GM18499 (cell line): ENCODE measurements around the gene ADI1.
"Not testable (repeated sequence)": the region's sequence is repeated elsewhere in the genome, so short reads cannot be mapped to it uniquely, and the experiment has no call there.

Experiments
- ATAC-seq: cut with Tn5 transposase; IDR thresholded peaks from one replicate; pipeline ENCODE4 v1.9.1; 2021; ENCODE audit warnings: moderate number of reproducible peaks; ENCODE audit not compliant: insufficient read depth, unreplicated experiment

The ADI1 gene

DNA sequence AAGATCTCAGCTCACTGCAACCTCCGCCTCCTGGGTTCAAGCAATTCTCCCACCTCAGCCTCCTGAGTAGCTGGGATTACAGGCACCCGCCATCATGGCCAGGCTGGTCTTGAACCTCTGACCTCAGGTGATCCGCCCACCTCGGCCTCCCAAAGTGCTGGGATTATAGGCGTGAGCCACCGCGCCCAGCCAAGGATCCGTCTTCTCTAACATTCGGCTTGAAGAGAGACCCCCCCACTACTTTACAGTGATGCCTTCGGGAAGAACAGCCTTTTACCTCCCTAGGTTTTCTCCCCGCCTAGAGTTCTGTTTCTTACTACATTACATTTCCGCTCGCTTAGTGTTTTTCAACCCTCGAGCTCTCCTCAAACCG lies 22.6 kb downstream of the ADI1 start:
- ATAC-seq: not testable (repeated sequence)

DNA sequence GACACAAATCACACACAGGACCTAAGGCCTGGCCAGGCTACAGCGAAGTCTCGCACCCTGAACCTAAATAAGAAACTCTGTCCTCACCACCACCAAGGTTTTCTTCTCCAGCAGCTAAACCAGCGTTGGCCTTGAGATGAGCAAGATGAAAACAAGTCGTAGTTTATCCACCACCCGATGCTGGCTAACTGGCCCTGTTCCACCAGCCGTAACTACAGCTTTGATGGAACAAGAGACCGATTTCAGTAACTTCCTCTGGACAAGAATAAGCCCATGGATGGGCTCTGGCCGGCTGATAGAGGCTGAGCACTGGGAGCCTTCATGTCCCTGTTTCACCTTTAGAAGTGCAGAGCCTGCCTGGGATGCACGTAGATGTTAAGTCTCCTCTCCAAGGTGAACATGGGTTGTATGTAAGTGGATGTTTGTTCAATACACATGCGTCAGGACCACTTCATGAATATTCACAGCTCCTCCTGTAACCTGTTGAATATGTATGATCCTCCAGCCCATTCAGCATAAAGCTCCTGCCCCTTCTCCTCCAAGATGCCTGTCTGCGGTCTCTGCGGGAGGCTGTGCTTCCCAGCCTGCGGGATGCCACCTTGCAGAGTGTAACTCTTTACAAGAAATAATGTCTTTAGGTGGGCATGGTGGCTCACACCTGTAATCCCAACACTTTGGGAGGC lies 24.2 kb downstream of the ADI1 start:
- ATAC-seq: no peak

DNA sequence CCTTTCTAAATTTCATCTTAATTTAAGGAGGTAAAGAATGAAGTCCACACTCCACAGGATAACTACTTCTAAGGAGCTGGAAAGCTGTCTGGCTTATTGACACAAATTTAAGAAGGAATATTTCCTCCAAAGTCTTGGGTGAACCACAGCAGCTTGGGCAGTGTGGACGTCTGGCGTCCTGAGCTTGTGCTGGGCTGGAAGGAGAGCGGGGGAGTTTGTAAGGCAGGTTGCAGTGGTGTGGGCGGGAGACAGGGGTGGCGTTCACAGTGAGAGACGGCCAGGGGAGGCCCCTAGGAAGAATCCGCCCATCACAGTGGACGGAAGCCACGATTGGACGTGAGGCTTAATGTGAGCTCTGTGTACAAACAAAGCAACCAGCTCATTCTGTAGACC lies 25.7 kb downstream of the ADI1 start:
- ATAC-seq: no peak

DNA sequence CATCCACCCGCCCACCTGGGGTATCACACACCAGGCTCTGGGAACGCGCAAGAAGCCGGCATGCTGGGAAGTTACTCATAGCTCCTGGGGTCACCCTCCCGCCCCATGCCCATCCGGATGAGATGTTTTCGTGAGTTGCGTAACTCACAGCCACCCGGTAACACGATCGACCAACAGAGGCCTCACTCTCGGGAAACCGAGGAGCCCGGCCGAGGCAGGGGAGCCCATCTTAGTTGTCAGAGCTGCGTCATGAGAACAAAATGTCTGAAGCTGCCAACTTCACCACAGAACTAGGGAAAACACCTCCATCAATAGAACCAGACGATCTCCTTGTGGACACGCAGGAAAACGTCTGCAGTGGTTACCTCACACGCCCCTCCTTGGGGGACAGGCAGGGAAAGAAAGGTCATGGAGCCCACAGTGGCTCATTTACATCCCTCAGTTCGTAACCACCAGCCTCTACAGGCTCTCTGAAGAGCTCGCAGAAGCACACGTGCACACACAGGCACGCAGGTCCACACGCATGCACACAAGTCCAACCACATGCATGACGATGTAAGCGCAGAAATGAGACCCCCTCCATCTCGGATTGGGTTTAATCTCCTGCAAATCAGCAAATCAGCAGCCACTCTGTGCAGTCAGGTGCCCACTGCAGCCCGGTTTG lies 26.2 kb downstream of the ADI1 start:
- ATAC-seq: no peak

DNA sequence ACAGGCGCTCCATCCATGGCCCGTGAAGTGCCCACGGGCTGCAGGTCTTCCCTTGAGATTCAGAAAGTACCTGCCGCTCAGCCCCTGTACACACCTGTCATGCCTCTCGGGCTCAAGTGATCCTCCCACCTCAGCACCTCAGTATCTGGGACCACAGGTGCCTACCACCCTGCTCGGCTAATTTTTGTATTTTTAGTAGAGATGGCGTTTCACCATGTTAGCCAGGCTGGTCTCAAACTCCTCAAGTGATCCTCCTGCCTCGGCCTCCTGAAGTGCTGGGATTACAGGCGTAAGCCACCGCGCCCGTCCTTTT lies 26.9 kb downstream of the ADI1 start:
- not testable (repeated sequence) for ATAC-seq

DNA sequence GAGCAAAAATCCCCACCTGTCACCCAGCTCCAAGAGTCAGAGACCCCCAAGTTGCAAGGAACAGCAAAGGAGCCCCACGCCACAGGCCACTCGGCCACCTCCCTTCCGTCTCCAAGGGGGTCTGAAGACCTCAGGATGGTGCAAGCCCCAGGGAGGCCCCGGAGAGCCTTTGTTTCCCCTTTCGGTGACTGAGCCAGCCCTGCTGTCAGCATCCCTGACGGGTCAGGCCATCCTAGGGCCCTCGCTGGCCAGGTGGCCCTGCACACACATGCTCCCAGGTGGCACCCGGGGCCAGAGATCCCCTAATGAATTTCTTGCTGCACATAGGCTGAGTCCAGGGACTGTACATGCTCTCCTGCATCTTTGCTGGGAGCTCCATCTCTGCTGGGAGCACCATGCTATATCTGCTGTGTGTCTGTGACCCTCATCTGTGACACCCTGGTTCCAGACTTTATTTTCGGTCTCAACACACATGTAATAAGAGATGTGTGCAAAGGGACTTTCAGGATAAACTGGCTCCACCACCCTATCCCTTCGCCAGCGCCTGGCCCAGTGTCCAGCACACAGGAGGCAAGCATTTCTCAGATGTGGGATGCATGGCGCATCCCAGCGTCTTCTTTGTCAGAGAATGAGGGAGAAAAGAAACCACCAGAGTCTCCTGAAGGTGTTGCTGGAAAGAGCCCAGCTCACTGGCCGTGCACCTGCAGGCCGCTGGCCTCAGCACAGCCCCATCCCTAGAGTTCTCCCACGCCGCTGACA lies 27.4 kb downstream of the ADI1 start:
- ATAC-seq: no peak

DNA sequence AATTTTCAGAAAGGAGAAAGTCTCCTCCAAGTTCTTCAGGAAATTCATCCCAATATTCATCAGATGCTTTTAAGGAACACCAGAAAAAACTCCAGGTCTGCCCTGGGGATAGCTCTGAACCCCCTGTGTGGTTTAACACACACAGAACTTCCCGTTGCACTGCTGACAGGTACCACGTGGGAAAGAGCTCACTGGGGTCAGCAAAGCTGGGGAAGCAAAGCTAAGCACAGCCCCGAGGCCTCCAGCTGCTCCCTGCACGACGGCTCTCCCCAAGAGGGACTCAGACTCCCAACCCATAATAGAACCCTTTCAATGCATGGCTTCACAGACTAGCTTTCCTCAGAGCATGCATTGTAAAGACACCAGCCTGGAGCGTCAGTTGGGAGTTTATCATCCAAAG lies 28.0 kb downstream of the ADI1 start:
- no peak for ATAC-seq

DNA sequence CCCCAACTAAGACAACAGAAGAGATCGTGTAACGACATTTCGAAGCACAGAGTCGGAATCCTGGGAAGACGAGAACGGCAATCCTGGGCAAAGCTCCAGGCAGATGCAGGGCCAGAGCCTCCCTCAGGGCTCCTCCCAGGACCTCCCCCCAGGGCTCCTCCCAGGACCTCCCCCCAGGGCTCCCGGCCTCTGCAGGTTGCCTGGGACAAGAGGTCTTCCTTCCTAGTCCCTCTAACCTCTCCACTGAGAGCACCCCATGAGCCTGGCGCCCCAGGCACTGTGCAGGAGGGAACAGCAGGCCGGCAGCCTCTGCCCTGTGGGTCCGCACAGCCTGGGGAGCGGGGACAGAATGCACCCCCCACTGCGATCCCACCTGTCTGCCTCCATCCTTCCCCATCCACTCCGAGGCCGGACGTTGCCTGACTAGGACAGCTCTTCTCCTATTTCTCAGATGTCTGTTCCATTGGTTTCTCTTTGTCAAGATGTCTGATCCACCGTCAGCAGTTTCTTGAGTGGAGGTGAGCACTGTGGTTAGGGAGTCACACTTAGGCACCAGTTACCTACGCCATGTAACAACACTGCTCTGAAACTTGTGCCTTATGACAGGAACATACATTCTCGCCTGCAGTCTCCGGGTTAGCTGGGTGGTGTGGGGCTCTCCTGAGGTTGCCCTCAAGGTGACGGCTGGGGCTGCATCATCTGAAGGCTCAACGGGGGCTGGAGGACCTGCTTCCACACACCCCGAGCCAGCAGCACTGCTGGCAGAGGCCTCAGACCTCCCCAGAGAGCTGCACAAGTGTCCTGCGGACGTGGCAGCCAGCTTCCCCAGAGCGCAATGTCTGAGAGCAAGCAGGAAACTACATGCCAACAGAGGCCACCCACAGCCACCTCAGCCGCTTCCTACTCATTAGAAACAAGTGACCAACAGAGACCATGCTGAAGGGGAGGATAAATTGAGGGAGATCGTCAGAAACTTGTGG lies 28.9 kb downstream of the ADI1 start:
- ATAC-seq: no peak

DNA sequence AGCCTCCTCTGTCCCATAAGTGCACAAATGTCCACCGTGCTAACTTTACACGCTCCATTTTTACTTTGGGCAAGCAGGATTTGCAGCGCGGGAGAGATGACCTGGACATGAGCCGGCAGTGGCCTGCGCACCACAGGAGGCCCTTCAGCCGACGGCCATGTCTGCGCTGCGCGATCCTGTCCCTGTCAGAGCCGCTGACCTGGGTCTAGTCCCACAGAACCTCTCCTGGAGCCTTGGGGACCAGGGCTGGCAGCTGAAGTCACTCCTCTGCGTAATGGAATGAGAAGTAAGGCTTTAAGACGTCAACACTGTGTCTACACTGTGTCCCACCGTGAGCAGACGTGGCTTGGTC lies 29.6 kb downstream of the ADI1 start:
- ATAC-seq: no peak

DNA sequence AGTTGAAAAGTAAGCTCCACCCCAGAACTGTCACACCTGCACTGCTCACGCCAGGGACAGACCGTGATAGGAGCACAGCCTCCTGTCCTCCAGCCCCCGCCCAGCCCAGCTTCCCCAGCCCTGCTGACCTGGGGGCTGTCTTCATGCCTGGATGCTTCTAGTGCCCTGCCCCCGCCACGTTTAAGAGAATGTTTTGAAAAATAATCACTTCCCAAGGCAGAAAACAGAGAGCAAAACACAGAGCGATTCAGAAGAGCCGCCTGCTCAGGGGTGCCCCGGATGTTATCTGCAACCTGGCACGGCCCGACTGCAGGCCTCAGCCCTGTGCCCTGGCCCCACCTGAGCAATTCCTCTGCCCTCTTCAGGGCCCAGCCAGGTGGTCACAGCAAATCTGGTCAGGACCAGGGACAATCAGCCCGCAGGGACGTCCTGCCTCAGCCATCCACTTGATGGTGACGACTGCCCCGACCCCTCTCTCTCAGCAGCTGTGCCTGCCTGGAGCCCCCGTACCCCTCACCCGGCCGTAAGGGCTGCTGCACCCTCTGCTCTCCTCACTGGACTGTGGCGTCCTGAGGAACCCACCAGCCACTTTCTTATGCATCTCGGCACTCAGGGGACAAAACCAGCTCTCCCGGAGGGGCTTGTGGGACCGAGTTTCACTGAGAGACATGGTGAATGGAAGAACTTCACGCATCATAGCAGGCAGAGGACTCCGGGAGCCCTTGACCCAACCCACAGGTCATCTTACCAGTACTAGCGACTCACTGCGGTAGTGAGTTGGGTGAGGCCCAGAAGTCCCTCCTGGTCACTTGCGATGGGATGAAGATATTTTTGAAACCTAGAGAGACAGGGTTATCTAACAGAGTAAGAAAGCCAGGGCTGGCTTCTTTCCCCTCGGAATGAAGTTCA lies 30.2 kb downstream of the ADI1 start:
- no peak for ATAC-seq

DNA sequence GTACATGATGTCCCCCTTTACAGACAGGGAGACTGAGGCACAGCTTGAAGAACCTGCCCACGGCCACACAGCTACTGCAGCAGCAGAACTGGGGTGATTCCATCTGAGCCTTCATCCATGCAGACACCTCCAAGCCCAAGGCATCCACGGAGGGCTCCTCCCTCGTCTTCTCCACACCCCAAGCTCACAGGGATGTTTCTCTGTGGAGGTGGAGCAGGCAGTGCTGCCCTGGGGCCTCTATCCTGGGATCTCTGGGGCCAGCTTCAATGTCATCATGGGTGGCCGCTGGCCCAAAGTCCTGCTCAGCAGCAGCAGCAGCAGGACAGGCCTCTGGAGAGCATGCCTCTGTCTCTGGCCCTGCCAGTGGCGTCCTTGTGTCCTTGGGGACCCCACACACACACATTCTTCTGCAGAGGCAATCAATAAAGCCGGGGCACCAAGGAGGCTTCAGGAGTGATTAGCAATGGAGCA lies 31.2 kb downstream of the ADI1 start:
- ATAC-seq: no peak

DNA sequence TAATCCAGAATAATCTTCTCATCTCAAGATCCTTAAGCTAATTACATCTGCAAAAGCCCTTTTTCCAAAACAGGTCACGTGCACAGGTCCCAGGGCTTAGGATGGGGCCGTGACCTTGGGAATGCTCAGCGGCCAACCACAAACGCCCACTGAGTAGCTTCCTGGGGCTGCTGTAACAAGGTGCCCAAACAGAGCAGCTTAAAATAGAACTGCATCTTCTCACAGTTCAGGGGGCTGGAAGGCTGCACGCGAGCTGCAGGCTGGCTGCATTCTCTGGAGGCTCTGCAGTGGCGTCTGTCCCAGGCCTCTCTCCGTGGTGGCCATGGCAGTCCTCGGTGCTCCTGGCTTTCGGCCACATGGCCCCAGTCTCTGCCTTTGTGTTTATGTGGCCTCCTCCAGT lies 31.9 kb downstream of the ADI1 start:
- ATAC-seq: no peak

DNA sequence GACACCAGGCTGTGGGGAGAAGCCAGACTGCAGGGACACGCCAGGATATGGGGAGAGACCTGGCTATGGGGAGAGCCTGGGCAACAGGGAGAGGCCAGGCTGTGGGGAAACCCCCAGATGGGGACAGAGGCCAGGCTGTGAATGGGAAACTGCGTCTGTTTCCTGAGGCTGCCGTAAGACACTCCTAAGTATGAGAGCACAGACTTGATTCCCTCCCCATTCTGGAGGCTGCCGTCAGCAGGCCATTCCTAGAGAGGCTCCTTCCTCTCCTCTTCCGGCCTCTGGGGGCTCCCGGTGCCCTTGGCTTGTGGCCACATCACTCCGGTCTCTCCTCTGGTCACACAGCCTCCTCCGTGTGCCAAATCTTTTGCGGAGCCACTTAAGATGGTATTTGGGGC lies 32.3 kb downstream of the ADI1 start:
- no peak for ATAC-seq

DNA sequence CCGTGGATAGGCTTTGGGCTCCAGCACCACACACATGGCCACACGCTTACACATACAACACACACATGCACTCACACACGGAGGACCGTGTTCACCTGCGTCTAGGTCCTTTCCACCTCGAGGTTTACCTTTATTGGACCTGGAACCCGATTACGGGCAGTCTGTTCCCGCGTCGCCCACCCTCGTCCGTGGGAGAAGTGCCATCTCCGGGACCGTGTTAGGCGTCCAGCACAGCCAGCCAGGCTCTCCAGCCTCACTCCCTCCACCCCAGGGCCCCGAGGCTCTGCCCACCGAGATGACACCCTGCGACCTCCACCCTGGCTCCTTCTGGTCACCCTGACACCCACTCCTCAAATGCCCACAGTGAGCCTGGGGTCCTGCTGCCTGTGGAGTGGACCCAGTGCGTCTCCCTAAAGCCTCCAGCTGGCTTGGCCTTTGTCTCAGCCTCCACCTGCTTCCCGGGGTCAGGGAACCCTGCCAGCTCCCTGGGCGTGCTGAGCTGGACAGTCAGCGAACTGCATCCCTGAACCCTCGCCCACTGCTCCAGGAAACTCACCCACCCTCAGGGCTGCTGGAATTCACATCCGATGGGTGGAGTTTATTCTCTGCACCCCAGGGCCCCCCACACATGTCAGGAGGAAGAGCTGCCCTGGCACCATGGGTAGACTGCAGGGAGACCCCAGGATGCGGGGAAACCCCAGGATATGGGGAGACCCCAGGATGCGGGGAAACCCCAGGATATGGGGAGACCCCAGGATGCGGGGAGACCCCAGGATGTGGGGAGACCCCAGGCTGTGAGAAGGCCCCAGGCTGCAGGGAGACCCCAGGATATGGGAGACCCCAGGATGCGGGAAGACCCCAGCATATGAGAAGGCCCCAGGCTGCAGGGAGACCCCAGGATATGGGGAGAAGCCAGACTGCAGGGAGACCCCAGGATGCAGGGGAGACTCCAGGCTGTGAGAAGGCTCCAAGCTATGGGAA lies 33.0 kb downstream of the ADI1 start:
- no peak for ATAC-seq

DNA sequence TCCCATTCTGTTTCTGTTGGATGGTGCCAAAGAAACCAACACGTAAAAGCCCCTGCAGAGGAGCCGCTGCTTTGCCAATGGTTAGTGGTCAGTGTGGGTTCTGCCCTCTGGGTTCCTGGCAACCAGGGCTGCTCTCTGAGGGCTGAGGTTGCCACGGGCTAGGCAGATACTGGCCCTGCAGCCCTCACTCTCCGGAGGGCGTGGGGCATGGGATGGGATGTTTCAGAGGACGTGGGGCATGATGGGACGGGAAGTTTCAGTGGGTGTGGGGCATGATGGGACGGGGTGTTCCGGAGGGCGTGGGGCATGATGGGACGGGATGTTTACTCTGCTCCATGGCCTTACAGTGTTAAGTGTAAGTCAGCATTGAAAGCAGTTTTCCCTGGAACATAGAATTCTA lies 34.2 kb downstream of the ADI1 start:
- no peak for ATAC-seq

DNA sequence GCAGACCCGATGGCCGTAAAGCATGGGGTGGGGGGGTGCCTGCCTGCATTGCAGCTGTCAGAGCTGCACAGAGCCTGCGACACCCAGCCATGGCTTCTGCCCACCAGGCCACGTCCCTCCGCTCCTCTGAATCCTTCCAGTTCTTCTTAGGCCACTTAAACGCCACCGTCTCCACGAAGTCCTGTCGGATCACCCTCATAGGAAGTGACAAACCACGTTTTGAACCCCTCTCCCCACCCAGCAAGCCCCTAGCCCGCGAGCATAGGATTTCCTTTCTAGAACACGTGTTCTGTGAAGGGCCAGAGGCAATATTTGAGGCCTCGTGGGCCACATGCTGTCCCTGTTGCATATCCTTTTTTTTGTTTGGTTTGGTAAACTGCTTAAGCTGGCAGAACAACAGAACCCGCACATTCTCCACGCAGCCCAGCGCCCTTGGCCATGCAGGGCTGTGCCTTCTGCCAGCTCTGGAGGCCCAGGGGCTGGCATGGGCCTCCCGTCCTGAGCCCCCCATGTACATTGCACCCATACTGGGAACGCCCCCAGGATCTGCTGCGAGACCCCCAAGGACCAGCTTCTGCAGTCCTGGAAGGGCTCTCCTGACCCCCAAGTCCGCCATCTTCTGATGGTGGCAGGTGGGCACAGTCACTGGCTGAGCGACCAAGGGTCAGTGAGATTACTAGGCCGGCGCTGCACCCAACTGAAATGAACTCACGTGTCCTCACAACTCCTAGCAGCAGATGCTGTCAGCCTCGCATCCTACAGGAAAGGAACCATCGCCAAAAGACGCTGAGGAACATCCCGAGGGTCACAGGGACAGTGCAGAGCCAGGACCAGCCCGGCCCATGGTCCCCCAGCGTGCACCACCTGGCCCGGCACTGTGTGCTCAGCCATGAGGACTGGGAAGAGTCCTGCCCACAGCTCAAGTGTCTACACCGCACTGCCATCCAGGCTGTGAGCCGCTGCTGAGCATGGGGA lies 35.1 kb downstream of the ADI1 start:
- no peak for ATAC-seq

DNA sequence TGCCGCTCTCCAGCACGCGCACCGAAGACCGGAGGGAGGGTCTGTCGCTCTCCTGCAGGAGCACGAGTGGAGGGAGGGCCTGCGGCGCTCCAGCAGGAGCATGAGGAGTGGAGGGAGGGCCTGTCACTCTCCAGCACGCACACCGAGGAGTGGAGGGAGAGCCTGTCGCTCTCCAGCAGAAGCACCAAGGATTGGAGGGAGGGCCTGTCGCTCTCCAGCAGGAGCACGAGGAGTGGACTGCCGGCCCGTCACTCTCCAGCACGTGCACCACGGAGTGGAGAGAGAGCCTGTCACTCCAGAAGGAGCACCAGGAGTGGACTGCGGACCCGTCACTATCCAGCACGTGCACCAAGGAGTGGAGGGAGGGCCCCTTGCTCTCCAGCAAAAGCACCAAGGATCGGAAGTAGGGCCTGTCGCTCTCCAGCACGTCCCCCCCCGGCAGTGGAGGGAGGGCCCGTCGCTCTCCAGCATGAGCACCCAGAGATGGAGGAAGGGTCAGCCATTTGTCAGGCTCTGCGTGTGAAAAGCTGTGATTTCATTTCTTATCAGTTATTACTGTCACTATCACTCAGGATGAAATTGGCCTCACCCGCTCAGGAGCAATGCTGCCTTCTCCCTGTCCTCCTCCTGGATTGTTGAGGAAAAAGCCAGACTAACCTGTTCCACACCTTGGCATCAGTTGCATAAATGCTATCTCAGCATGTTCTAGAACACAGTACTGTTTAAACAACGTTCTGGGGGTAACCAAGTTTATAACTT lies 35.9 kb downstream of the ADI1 start:
- no peak for ATAC-seq
